HG03159 (cell line): ENCODE data around the gene DGKH.
"Not testable (repeated sequence)": the region's sequence is repeated elsewhere in the genome, so short reads cannot be mapped to it uniquely, and the experiment has no call there.

Experiments
- ATAC-seq: cut with Tn5 transposase; IDR thresholded peaks from one replicate; pipeline ENCODE4 v1.9.1; 2021; ENCODE audit warnings: mild to moderate bottlenecking, moderate library complexity; ENCODE audit not compliant: unreplicated experiment

Gene DGKH

DNA sequence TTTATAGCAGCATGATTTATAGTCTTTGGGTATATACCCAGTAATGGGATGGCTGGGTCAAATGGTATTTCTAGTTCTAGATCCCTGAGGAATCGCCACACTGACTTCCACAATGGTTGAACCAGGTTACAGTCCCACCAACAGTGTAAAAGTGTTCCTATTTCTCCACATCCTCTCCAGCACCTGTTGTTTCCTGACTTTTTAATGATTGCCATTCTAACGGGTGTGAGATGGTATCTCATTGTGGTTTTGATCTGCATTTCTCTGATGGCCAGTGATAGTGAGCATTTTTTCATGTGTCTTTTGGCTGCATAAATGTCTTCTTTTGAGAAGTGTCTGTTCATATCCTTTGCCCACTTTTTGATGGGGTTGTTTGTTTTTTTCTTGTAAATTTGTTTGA is 114.9 kb downstream of the DGKH start:
- ATAC-seq = not testable (repeated sequence)

DNA sequence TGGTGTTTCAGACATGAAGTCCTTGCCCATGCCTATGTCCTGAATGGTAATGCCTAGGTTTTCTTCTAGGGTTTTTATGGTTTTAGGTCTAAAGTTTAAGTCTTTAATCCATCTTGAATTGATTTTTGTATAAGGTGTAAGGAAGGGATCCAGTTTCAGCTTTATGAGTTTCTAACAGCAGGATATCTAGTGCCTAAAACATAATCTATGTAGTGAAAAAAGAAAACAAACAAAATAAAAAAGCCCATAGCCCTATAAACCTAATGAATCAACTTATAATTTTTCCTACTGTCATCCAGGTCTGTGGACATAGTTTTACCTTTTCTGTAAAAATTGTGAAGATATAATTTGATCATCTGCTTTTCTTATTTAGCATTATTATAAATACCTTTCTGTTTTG is 115.5 kb downstream of the DGKH start:
- ATAC-seq = not testable (repeated sequence)

DNA sequence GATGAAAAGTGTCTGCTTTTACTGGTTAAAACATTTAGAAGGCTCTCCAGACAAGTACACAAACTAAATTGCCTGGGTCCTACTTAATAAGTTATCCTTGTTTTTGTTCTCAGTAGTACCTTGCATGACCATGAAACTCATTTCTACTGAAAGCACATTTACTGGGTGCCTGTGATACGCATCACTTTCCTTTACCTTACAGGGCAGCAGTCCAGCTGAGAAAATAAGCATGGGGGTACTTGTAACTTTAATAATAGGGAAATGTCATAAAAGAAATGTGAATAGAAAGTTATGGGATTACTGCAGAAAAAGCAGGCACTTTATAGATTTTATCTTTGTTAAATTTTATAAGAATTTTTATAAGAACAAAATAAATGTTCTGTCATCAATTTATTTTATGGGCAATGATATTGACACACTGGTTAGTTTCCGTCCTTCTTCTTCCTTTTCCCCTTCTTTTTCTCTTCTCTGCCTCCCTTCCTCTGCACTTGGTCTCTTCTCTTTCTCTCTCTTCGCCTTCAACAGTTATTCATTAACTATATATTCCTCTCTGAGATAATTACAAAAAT is 116.2 kb downstream of the DGKH start:
- ATAC-seq = no peak

DNA sequence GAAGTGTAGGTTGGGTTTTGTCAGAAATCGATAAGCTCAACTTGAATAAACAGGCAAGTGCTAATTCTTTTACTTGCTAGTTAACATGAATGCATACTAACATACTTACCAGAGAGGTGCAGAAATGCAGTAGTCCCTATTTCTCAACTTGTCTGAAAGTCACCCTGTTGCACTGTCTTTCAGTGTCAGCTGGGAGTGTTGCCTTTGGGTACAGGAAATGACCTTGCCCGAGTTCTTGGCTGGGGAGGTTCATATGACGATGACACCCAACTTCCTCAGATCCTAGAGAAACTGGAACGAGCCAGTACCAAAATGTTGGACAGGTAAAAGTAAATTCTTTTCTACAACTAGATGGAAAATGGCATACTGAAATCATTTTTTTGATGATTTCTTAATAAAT is 120.0 kb downstream of the DGKH start:
- ATAC-seq = no peak

DNA sequence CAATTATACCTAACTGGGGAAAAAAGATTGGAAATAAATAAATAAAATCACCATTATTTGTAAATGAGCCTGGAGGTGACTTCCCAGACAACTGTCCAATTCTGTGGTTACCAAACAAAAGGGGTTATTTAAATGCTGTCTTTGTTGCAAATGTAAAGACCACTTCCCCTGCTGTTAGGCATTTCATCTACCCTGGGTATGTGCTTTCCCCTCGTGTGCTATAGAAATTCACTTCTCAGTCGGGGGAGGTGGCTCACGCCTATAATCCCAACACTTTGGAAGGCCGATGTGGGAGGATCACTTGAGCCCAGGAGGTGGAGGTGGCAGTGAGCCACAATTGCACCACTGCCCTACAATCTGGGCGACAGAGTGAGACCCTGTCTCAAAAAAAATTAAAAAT is 121.6 kb downstream of the DGKH start:
- no peak for ATAC-seq

DNA sequence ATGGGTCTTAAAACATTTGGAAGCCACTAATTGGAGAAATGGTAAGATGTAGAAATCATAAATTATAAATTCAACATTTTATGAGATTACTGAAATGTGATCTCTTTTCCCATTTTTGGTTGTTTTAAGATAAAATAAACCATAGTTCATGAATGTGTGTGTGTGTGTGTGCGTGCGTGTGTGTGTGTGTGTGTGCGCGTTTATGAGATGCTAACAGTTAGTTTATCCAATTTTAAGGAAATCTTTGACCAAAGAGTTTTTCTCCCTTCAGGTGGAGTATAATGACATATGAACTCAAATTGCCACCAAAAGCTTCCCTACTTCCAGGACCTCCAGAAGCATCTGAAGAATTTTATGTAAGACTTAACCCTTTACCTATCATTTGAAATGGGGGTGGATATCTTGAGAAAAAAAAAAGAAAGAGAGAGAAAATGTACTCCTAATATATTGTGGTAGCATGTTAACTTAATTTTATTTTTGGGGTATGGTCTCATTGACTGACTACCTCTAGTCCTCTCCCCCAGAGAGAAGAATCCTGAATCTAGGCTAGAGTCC is 125.4 kb downstream of the DGKH start:
- no peak for ATAC-seq

DNA sequence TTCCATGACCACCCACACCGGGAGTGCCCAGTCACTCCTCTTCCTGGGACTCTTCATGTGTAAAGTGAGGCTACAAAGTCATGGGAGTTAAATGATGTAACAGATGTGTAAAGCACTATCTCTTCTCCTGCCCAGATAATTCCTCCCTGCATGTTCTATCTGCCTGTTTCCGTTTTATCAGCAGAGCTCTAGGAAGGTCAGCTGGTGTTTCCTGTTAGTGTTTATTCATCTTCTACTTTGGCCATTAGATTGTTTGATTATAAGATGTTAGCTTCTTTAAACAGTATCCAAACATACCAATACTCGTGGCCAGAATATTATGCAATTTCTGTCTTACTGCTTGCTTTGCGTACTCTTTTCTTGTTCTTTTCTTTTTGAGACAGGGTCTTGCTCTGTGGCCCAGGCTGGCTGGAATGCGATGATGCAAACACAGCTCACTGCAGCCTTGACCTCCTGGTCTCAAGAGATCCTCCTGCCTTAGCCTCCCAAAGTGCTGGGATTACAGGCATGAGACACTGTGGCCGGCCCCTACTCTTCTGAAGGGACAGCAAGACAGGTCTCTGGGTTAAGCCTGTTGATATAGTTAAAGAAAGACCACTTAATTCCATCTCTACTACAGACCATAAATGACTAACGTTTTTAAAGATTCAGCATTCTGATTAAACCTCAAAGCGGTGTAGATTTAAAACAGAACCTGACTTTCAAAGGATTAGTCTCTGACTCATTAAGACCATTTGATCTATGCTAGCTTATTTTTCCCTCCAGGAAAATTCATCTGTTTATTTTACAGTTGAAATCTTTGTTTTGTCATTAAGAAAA is 126.1 kb downstream of the DGKH start:
- no peak for ATAC-seq

DNA sequence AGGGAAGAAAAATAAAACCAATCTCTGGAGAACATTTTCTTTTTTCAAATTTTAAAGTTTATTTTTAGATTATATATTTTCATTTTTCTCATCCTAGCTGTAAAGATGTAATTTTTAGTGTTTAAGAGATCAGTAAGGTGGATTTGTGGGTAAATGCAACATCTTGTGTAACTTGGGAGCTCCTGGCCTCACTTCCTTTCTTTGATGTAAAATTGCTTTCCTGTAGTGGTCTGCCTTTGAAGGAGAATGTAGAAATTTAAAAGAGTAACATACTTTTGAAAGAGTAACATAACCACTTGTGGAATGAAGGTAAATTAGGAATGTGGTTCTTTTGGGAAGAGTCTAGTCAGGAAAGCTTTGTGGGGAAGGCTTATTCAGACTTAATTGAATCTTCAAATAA is 127.8 kb downstream of the DGKH start:
- ATAC-seq = no peak

DNA sequence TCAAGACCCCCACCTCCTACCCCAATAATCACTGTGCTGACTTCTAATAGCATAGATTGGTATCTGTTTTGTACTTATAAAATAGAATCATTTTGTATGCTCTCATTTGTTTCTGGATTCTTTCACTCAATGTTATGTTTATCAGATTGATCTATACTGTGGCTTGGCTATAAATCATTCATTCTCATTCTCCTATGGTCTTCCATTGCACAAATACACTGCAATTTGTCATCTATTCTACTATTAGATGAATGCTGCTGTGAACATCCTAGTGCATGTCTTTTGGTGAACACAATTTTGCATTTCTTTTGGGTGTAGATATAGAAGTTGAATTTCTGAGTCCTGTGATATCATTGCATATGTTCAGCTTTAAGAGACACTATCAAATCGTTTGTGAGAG is 128.7 kb downstream of the DGKH start:
- ATAC-seq = no peak

DNA sequence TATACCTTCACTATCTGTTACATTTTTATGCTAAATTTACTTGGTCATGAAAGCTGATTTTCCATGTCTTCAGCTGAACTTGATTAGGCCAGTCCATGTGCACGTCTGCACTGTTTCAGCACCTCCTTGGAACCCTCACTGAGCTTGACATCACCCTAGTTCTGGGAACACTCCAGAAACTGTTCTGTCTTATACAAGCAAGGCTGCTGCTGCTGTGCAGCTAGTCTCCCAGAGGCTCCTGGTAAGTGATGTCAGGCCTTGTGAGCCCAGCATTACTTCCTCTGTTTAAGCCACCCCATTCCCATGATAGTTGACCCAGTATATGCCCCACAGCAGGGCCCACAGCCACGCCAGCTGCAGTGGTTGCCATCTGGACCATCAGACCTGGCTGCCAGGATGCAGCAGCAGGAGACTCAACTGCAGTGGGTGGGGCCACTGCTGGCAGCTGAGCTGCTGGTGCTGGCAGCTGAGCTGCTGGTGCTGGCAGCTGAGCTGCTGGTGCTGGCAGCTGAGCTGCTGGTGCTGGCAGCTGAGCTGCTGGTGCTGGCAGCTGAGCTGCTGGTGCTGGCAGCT is 133.0 kb downstream of the DGKH start:
- ATAC-seq = no peak

DNA sequence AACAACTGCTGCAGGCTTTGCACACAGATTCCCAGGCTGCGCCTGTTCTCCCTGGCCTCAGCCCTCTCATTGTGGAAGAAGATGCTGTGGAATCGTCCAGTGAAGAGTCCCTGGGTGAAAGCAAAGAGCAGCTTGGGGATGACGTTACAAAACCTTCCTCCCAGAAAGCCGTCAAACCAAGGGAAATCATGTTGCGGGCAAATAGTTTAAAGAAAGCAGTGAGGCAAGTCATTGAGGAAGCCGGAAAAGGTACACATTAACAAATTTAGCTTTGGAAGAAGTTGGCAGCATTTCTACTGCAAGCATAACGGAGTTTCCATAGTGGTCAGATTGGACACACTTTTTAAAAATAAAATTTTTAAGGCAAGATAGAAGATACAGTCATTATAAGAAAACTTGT is 140.6 kb downstream of the DGKH start:
- no peak for ATAC-seq

DNA sequence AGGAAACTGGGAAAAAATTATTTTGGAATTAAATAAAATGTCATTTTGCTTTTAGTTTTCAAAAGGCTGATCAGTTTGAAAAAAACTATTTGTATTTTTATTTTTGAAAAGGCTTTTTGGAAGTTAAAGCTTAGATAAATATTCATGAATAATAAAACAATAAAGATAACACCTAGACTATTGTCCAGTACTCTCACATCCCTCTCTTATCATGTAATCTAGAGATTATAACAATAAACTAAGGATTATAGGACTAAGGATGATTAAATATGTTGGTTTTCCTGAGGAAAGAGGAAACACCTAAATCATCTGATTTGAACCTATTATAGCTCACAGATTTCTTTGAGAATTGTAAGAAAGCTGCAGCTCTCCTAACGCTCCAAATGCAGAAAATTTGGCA is 142.1 kb downstream of the DGKH start:
- ATAC-seq = no peak

DNA sequence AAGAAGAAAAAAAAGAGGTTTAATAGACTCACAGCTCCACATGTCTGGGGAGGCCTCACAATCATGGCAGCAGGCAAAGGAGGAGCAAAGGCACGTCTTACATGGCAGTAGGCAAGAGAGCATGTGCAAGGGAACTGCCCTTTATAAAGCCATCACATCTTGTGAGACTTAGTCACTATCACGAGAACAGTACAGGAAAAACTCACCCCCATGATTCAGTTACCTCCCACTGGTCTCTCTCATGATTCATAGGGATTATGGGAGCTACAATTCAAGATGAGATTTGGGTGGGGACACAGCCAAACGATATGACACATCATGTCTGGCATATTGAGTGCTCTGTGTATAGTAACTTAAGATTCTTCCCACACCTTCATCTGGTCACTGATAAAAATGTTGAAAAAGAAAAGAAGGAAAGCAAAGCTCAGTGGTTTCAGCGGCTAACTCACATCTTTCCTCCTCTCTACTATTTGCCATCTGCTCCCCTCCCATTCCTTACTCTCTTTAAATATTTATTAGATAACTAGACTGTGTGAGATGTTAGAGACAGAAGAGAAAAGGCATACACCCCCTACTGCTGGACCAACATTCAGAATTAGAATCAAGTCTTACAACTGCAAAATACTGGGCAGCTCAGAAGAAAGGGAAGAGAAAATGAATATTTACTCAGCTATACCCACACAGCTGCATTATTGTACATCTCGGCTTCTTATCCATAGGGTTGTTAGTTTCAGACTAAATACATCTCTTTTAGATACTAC is 163.4 kb downstream of the DGKH start:
- no peak for ATAC-seq

DNA sequence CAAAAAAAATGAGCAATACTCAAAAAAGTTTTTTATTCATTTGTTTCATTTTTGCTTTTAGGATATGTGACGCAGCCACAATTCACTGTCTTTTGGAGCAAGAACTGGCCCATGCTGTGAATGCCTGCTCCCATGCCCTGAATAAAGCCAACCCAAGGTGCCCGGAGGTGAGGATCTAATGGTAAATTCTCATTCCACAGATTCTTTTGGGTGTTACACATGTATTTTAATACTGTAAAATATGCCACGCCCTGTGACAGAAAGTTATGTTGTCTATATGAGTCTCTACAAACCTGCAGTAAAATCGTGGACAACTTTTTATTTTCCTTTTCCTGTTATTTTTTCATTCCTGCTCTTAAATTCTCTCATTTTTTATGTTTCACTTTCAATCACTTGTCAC is 166.0 kb downstream of the DGKH start:
- no peak for ATAC-seq

DNA sequence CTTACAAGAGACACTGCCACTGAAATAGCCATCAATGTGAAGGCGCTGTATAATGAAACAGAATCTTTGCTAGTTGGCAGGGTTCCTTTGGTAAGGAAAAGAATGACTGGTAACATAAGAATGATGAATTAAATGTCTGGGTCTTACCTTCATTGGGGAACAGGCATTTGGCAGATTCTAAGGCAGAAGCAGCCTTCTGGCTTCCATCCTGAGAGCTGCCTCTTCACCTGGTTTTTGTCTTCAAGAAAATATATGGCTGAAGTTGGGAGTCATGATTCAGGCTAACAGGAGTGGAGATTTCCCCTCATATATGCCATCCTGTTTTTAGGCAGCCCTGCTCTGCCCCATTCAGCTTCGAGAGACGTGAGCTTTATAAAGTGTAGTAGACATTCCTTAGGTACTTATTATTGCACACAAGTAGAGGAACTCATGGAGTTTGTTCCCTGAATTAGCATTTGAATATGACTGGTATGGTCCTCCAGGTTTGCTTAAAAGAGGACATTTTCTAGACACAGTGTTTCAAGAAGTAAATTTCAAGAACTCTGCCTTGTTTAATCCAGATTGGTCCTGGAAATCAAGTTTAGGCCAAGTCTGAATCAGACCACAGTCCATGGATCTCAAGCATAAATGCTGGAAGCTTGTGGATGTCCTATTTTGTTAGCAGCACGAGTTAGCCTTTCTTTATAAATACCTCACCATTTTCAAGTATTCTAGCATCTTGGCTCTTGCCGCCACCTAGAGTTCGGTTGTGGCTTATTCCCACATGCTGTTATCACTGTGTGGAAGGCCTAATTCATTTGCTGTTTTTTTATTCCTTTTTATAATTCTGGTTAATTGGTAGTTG is 167.4 kb downstream of the DGKH start:
- no peak for ATAC-seq

DNA sequence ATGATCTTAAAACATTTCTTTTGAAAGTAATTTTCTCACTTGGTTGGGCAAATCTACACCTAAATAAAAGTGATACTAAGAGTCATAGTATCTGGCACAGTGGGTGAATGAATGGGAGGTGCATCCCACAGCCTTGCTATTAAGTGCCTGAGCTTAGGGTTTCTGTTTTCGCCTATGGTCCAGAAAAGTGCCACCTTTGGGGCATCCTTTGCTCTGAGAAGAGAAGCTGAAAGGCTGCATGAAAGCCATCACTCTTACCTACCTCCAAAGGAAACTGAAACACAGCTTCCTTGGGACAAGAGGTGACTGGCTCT is 167.9 kb downstream of the DGKH start:
- ATAC-seq = no peak

DNA sequence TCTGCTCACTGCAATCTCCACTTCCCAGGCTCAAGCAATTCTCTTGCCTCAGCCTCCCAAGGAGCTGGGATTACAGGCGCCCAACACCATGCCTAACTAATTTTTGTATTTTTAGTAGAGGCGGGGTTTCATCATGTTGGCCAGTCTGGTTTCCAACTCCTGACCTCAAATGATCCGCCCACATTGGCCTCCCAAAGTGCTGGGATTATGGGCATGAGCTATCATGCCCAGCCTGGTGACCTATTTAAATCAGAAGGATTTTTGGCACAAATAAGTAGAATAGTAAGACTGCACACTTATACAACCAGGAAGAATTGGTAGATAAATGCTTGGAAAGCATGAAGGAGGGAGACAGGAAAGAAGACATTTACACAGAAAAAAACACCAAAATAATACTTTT is 170.1 kb downstream of the DGKH start:
- ATAC-seq = no peak

DNA sequence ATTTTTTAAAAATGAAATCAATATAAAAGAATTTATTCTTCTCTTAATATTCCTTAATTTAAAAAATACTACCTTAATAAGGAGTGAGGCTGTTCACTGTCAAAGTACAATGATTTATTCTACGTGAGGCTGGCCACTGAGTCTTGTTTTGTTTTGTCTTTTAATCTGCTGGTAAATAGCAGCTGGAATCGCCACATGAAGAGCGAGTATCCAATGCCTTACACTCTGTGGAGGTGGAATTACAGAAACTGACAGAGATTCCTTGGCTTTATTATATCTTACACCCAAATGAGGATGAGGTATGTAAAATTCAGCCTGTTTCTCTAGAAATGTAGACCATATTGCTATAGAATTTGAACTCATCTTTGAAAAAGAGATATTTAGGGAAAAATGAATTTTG is 170.6 kb downstream of the DGKH start:
- ATAC-seq = no peak

DNA sequence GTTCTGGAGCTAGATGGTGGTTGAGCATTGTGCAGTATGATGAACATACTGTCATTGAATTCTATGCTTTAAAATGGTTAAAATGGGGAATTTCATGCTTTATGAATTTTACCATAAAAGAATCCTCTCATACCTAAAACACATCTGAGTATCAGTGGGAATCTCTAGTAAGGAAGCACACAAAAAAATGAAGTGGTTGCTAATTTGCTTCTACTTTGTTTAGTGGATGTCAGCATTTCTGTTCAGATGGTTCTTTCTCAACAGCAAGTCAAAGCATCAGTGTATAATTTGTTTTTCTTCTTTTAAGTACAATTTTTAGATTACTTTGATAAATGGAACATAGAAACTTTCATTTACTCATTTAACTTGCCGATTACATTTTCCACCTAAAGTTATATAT is 171.4 kb downstream of the DGKH start:
- ATAC-seq = no peak

DNA sequence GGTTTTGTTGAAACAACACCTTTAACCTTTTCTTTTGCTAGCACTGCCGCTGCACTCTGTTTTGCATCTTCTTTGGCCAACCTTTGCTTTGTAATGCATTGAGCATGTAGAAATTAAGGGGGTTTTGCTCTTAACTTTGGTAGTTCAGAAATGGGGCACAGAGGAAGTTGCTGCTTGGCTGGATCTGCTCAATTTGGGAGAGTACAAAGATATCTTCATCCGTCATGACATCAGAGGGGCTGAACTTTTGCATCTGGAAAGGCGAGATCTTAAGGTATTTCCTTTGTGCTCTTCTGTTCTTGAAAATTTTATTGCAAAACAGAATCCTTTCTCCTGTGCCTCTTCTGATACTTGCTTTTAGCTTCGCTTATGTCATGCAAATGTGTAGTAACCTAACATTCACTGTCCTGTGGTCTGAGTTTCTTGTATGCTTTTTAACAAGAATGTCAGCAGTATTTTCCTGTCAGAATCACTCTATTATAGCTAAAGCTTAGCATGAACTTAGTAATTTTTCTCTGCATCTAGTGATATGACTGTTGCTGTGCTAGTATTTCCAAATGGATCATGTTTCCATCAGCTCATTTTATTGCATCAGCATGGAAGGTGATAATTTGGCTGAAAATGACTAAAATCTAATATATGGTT is 172.8 kb downstream of the DGKH start:
- no peak for ATAC-seq
